UCSD-AML1 (cell line): ENCODE measurements around the gene MAML2.

Experiments used
- DNase-seq: peaks from one replicate; lab custom pipeline; 2025; ENCODE audit not compliant: unreplicated experiment; lab: John Stamatoyannopoulos, UW

MAML2 gene

DNA sequence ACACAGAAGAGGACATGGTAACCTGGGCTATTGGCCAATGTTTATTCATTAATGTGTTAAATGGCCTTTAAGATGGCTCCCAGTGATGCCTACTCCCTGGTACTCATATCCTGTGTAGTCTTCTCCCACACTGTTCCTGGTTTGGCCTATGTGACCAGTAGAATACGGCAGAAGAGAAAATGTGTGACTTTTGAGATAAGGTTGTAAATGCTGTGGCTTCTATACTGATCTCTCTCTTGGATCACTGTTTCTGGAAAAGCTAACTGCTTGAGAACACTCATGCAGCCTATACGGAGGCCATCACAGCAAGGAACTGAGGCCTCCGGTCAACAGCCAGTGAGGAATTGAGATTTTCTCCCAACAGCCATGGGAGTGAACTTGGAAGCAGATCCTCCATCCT, 24.1 kb downstream of the MAML2 start:
- no peak for DNase-seq

DNA sequence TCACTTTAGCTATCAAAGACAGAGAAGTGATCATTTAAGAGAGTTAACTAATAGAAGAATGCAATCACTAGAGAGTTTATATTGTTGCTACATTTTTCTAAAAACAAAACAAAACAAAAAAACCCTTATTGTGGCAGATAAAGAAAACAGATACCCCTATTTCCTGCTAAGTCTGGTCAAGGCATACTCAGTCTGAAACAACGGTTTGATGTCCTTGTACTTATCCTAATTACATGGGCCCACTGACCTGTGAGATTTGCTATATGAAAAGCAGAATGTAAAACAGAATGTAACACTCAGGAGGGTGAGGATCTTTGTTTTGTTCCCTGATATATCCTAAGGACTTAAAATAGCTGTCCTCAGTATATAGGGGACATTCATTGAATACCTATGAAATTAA, 24.6 kb downstream of the MAML2 start:
- DNase-seq, result no peak

DNA sequence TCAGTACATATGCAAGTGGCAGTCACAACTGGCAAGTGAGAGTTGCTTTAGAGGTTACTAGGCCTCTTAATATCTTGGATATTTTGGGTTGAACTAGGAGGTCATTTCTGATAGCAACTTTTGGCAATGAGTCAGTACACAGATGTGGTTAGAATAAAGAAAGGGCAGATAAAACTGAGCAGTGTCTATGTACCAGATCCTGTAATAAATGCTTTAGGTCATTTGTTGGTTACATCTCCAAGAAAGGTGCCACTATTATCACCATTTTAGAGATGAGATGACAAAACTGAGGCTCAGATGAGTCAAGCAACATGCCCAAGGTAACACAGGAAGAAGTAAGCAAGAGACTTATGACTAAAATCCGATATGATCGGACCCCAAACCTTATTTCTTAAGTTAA, 25.0 kb downstream of the MAML2 start:
- DNase-seq, result no peak

DNA sequence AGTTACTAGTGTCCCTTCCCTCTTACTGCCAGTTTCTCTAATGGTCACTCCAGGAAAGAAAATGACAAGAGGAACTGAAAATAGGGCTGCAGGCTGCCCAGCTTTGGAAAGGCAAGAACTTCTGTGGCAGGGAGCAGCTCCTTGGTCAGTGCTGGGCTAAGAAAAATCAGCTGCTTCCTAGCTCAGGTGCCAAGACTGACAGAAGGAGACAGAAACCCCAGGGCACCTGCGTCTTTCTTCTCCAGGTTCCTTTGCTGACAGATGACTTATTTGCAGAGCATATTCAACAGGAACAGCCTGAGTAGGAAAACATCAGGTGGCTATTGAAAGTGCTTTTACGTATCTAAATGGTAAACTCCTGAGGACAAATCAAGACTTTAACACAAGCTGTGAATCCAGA, 25.4 kb downstream of the MAML2 start:
- DNase-seq, result no peak

DNA sequence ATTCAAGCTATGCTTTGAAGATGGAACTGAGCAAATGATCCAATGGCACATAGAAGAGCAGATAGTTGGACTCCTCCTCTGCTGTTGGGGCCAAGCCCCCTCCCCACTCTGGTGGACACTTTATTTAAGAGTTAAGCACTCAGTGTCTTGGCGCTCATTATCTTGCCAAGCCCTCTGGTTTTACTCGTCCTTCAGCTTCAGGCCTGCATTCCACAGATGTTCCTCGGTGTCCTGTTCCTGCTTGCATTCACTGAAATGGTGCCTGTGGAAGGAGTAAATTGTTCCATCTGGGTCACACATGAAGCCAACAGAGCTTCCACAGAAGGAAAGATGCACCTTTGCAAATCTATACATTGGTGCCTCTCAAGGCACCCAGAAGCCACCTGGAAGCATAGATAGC, 26.1 kb downstream of the MAML2 start:
- no peak for DNase-seq

DNA sequence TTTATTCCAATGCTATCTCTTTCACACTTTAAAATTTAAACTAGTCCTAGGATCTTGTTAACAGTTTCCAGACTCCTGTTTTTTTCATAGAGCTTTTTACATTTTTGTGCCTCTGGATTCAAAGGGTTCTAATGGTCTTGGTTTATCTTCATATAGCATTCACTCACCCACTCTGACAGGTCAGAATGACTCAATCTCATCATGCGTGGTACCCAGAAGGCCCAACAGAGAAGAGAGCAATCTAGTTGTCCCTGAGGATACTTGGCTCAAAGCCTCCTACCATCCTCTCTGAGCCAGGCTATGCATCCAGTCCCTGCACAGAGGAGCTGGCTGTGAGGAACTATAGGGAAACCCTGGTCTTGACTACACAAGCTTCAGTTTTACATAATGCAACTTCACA, 27.5 kb downstream of the MAML2 start:
- no peak for DNase-seq

DNA sequence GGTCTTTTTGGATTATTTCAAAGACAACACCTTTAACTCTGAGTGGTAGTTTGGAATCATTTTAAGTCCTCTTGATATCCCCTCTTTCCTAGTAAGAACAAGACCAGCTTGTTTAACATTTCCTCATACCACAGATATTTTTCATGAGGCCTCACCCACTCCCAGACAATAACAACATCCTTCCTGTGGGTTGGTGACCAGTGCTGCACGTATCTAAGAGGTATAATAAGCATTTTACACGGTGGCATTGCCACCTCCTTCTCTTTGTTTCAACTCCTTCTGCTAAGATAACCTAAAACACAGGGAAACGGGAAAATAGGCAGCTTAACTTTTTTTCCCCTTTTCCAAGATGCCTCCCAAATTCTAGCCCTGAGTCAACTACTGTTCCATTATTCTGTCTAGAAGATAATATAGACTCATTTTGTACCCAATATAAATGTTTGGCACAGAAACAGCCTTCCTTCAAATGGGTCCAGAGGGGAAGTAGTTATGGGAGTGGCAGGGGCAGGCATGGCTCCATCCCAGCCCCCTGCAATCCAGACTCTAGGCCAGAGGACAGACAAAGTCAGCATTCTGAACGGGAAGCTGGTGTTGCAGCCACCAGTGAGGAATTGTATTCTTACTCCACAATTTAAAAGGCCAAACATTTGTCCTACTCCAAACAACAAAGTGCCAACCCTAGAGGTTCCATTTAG, 28.5 kb downstream of the MAML2 start:
- no peak for DNase-seq

DNA sequence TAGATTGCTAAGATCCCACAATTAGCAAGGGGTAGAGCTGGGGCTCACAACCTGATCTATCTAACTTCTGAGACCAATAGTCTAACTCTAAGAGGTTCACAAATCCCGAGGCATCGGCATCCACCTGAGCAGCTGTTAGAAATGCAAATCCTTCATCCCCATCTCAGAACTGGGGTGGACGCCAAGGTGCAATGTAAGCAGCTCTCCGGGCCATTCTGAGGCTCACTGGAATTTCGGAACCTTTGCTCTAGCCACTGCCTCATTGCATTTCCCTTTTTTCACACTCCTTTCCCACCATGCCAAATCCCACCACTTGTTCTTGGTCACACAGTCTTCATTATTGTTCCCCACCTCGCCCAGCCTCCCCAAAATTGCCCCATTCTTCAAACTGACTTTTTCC, 29.8 kb downstream of the MAML2 start:
- no peak for DNase-seq

DNA sequence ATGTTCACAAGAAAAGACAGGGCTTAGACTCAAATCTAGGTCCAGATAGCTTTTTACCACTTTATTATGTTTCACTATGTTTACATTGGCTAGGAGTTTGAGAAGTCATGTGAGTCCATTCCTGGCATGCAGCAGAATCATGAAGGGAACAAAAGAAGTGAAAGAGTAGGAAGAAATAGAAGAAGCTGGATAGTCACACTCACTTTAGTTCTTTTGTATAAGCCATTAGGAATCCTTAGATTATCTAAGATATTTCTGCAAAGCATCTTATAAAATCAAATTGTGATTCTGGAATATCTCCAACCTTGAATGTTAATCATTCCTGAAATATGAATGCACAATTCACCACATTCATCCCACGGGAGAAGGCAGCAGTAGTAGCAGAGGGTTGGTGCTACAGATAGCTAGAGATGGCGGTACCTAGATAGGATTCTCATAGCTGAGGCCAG, 31.9 kb downstream of the MAML2 start:
- DNase-seq, result no peak

DNA sequence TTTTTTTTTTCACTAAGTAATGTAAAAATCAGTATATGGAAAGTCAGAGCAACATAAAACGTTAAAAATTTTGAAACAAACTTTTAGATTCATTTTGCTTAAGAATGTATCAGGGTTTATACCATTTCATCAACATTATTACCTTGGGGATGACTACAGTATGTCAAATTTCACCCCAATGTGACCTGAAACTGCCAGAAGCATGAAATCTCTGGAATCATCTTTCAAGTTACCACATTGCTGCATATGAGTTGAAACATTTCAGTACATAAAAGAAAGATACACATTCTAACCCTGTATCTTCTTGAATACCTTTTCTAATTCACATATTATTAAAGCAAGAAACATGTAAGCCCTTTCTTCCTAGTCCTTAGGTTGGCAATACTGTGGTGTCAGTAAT, 32.8 kb downstream of the MAML2 start:
- no peak for DNase-seq

DNA sequence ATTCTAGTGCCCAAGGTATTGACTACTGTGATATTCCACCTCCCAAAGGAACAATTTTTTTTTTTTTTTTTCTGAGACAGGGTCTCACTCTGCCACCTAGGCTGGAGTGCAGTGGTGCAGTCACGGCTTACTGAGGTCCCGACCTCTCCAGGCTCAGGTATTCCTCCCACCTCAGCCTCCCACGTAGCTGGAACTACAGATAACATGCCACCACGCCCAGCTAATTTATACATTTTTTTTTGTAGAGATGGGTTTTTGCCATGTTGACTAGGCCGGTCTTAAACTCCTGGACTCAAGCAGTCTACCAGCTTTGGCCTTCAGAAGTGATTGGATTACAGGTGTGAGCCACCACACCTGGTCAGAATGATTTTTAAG, 33.4 kb downstream of the MAML2 start:
- DNase-seq, result no peak

DNA sequence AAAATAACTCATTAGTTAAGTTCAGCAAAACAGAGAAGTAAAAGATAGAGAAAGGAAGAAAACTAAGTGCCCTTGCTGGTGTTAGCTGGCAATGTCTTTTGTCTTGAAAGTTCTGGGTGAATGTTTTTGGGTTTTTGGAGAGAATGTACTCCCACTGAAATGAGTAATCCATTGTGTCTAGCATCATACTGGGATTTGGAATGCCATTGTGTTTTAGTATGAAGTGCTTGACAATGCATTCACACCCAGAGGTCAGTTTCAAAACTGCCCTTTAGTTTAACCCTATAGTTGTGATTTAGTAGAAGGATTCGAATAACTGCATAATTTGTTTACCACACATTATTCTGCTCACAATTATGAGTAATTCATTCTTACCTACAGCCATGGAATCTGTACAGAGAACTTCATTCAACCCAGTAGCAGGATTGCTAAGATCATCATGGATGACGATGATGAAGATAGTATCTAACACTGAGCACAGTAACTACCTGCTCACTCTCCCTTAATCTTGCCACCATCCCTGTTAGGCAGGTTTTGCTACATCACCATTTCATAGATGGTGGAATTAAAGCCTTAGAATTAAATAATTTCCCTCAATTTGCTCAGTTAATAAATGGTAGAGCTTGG, 33.9 kb downstream of the MAML2 start:
- no peak for DNase-seq

DNA sequence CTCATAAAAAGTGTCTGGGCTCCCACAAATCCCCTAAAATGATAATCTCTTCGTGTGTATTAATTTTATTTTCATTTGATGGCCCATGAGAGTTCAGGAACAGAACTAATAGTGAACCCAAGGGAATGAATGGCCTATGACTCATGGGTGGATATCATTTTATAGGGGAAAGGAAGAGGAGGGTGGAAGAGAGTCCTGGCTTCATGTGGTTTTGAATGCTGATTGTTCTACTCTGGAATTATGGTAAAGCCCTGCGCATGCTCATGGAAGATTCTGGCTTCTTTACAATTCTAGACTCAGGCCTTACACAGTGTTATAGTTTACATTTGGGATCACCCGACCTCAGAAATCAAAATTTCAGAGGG, 35.2 kb downstream of the MAML2 start:
- no peak for DNase-seq

DNA sequence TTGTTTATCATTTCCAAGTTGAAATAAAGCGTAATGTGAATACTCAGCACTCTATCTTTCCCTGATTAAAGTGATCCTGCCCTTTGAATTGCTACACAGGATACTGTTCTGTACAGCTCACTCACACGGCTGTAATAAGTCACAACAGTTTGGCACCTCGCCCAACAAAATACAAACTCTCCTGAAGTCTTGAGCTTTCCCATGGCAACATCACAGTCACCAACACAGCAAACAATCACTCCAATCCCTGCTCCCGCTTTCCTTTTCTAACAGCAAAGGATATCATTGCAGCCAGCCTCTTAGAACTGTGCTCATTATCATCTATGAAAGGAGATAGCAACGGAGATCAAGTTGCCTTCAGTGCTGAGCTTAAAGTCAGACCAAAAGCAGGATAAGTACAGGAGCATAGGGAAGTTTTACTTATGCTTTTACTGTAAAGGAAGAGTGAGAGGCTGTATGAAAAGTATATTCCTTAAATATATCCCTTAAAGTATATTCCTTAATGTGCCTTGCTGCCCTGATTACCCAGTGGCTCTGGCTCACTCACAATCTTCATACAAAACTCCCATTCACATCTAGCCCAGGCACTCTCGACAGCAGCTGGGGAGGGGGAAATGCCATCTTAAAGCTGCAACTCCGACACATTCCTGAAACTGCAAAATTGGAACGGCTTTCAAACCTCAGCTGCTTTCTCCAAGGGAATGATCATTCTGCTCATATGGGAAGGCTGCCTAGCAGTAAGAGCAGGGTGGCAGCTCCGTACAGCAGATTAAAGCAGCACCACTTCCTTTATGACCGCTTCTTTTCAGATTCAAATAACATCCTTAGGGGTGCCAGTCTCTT, 35.8 kb downstream of the MAML2 start:
- no peak for DNase-seq

DNA sequence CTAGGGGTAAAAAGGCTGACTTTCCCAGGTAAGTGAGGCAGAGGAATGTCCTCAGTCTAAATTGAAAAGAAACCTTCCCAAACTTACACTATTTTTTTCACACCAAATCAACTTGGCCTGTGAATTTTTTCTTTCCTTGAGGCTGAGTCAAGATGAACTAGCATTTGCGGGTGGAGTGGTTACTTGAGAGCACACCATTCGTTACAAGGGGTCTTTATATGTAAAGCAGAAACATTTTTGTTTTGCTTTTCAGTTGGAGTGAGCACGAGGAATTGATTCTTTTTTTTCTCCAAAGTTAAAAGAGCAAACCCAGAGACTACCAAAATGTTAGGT, 36.4 kb downstream of the MAML2 start:
- no peak for DNase-seq

DNA sequence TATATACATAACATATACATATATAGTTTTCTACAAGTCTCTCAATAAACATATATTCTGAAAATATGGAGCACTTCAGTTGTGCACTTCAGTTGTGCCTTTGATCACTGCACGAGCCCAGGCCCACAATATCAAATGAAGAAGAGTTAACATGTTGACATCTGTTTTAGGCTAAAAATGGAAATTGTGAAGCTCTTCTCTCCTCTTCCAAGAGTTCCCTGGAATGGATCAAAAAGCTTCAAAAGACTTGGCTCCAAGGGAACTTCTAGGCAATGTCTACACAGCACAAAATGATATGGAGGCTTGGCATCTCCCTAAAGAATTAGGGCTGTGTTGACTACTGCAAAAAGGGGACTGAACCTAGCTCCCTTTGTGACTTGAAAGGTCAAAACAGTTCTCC, 36.9 kb downstream of the MAML2 start:
- no peak for DNase-seq

DNA sequence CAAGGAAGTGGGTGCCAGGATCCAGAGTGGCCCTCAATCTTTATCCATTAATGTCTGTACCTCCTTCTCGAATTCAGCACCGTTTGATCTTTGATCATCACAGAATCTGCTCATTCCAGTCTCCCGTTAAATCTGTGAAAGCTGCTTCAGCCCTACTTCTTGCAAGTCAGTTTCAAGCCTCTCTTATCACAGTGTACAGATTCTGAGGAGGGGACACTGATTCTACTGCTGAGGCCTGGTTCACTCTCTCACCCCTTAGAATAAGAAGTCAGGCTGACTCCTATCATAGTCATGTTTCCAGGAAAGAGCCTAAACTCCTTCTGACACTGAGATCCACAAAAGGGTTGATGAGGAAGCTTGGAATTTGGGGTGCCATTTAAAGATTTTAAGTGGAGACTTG, 39.0 kb downstream of the MAML2 start:
- DNase-seq, result no peak

DNA sequence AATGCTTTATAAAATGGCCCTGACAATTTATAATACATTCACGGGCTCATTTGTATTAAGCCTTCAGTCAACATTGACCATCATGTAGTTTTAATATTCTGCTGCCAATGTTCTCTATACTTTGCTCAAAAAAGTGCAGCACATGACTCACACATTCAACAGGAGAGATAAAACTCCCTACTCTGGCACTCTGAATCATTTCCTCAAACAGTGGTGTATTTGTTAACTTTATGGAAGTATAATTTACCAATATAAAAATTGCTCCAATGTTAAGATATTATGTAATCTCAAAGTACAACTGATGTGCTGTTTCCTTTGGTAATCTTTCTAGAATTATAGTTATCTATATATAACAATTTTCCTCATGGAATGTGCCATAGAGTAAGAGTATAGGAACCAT, 39.9 kb downstream of the MAML2 start:
- no peak for DNase-seq

DNA sequence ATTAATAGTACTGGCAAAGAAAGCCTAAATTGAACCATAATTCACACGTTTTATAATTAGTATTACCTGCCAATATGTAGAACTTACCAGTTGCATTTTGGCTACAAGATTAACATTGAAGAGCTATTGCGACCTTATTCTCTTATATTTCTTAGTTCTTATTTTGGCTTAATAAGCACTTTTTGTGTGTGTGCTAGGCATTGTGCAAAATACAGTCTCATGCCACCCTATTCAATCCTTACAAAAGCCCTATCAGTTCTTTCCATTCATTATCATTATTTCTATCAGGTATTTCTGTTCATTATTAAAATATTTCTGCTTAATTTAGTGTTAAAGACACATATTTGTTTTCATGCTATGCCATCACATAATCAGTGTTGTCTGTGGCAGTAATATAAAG, 41.2 kb downstream of the MAML2 start:
- DNase-seq, result no peak

DNA sequence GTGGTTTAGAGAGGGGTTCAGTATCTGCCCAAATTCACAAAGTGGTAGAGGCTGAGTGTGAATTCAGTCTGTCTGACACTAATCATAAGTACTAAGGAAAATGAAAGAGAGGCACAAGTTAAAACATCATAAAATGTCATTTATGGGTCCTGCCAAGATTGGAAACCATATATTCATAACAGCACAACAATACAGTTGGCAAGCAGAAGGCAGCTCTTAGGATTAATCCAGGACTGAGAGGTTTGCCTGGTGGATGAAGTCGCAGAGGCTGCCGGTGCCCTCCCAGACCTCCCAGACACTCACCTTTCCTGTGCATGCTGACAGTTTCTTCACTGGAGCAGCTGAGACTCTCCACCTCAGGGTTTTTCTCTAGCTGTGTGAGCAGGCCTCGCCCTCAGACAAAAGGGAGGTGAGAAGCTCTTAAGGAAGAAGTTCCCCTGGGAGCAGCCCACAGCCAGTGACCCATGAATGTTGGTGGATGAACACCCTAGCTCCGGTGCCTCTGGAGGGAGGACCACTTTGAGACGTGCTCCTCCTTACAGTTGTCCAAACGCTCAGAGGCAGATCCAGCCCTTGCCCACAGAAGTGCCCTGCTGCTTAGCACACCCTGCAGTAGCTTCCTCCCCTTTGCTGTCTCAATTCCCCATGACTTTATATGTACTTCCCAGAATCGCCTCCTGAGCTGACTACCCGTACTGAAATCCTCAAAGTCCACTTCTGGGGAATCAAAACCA, 43.7 kb downstream of the MAML2 start:
- no peak for DNase-seq

DNA sequence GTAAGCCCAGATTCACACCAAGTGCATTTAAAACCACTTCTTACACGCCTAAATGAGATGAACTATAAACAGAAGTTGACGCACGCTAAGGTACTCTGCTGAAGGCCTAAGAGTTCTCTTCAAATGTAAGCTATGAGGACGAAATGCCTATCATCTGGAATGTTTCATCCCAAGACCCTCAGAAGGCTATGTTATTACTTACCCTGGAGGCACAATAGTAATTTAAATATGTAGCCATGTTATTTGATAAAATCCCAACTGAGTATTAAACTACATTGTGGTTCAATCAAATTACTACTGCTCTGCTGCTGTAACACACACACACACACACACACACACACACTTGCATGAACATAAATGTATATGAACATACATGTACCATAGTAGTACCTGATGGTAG, 47.6 kb downstream of the MAML2 start:
- no peak for DNase-seq

DNA sequence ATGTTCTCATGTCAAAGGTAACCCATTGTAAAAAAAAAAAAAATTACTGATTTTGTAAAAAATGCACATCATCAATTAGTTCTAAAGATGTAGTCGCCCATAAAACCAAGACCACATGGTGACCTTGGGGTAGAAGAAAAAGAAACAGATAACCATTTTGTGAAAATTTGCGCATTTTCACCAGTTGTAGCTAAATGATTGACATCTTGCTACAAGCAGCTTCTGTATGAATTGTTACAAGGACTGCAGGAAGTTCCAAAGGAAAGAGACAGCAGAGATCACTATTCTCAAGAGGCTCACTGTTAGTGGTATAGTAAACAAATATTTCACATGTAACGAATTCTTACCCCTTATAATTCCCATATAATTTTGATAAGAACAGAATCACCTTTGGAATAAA, 48.7 kb downstream of the MAML2 start:
- DNase-seq, result no peak
